Stimulated activated CD4-positive, alpha-beta T cell treated with anti-CD3 and anti-CD28 coated beads, Interleukin-4, amount 100 ng/mL, for 48 hours (primary cell): ENCODE data around the gene RABGAP1.
A peak's percentile ranks its signal among the peaks of the same experiment; 100 is the strongest.

Experiments
- DNase-seq, 2 donors: peaks; one replicate each; pipeline ENCODE4 v3.0.0-alpha.2; 2020; ENCODE audit warnings: low read depth in 2 of 2

RABGAP1 gene

DNA sequence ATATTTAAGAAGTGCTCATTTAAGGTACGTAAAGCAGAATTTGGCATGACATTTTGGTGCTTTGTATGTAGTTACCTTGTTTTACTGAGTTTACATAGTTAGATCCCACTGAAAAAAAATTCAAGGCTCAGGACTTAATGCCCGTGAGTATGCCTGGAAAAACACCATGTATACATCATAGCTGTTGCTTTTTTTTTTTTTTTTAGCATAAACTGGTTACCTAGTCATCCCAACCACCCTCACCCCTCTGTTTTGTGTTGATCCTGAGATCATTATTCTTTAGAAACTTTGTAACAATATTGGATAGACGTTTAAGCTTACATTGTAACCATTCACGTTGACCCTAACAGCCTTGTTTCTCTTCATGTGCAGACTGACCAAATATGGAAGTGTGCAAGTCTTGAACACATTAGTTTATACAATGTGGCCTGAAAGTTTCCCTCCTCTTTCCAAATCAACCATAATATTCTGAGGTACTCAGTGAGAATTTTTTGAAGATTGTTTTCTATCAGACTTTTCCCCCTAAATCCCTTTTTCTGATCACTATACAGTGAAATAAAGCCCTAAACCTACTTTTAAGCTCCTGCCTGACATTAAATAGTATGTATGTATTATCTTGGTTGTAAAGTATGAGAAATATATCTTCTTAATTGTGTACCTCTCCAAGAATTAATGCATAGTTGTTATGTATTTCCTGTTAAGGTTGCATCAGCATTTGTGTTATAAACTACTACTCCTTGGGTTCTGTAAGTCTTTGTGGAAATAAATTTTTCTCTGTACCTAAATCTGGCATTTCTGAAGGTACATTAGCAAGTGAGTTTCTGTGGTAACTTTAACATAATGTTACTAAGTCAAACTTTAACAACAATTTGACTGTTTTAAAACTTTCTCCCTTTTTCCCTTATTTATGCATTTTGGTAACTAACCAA lies 4.4 kb downstream of the RABGAP1 start:
- DNase-seq, result no peak

DNA sequence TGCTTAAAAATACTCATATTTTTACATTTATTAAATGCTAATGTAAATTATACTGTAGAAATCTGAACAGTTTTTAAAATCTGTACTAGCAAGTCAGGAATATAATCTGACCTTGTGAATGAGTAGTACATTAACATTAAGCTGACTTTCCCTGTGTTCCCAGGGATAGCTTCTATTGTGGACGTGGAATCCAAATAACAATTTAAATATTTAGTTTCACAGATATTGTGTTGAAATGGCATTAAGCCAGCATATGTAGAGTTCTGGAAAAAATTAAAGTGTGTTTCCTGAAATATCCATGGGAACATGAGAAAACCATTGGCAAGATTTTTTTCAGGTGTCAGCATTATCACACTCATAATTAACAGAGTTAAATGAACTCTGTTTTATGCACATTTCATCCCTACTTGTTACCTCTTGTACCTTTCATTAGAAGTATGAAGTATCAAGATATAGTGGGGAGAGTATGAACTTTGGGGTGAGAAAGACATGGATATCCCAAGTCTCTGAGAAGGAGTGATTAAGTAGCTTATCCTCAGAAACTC lies 5.7 kb downstream of the RABGAP1 start:
- no peak for DNase-seq

GRCh38 chr9:122948313-122948712 lies 7.5 kb downstream of the RABGAP1 start:
- DNase-seq, result no peak

GRCh38 chr9:122949696-122950095 lies 8.9 kb downstream of the RABGAP1 start:
- DNase-seq, result no peak

DNA sequence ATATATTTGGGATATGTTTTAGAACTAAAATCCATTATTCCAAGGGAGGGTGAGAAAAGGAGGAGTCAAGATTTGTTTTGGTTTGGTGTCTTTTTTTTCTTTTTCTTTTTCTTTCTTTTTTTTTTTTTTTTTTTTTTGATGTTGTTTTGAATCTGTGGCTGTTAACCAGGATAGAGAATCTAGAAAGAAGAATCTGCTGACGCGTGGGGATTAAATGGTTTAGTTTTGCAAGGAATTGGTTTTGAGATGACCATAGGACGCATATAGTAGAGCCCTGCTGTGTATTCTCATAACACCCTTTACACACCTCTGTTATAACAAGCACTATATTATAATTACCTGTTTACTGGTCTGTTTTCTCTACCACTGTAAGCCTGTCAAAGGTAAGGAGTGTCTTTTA lies 9.4 kb downstream of the RABGAP1 start:
- DNase-seq, result no peak

DNA sequence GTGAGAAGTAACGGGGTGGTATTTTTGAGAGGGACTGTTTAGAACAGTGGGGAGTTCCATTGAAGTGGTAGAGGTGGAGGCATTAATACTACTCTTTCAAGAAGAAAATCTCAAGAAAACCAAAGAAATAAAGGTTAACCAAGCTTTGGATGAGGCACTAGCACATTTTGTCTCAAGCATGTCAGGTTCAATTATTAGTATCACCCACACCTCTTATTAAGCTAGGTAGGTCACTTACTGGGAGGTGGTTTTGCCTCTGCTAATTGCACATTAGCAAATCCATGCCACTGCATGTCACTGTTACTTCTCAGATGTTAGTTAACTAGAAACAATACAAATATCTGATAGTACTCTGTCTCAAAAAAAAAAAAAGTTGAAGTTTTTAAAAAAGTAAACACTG lies 10.2 kb downstream of the RABGAP1 start:
- no peak for DNase-seq

- no peak for DNase-seq
These were observed 13.5 kb downstream of the RABGAP1 start for GRCh38 chr9:122954253-122954691.

- DNase-seq, result no peak
These were observed 15.1 kb downstream of the RABGAP1 start for GRCh38 chr9:122955961-122956360.

- no peak for DNase-seq
These were observed 20.3 kb downstream of the RABGAP1 start for GRCh38 chr9:122961139-122961538.

DNA sequence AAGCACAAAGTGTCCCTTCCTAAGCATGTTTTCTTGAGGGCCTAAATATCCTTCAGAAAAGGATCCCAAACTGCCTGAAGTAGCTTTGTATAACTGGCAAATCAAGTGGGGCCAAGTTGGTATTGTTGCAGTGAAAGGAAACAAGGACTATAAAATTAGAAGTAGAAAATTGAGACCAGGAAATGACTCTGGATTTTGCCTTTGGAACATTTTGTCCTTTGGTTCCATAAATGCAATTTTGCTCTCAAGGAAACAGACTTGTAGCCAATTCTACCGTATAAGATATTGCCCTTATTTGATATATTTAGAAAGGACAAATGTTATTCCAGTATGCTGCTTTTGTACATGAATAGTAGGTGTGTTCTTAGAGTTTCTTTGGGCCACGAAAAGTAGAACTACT lies 34.4 kb downstream of the RABGAP1 start:
- DNase-seq, result no peak

DNA sequence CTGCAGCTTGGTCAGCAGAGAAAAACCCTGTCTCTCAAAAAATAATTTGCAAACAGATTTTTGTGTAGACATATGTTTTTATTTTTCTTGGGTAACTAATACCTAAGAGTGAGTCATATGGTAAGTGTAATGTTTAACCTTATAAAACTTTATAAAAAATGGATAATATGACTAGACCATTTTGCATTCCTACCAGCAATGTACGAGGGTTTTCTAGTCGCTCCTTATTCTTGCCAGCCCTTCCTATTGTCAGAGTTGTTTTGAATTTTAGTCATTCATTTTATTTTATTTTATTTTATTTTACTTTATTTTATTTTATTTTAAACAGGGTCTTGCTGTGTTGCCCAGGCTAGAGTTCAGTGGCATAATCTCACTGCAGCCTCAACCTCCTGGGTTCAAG lies 37.8 kb downstream of the RABGAP1 start:
- no peak for DNase-seq

DNA sequence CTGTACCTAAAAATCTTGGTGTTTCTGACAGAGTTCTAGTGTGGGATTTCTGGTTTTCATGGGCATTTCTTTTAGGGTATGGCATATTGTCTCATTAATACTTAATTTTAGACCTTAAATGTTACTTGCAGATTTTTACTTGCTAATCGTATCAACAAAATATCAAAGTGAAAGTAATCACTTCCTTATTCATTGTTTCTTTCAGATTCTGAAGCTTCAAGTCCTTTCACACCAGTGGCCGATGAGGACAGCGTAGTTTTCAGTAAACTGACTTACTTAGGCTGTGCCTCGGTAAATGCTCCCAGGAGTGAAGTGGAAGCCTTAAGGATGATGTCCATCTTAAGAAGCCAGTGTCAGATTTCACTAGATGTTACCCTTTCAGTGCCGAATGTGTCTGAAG lies 45.2 kb downstream of the RABGAP1 start:
- DNase-seq, result no peak

- no peak for DNase-seq
These were observed 47.3 kb downstream of the RABGAP1 start for GRCh38 chr9:122988141-122988540.

- DNase-seq, result no peak
These were observed 48.3 kb downstream of the RABGAP1 start for GRCh38 chr9:122988920-122989621.

DNA sequence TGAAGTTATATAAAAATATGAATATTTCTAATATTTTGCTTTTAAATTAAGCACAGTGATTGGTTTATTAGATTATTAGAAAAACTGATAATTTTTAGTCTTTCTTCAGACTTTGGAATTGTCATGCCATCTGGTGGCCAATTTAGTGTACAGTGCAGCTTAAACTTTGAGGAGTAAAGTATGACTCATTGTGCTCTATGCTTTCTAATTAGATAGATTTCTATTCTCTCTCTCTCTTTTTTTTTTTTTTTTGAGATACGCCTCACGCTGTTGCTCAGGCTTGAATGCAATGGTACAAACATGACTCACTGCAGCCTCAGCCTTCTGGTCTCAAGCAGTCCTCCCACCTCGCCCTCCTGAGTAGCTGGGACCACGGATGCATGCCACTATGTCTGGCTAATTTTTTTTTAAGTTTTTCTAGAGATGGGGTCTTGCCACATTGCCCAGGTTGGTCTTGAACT lies 50.6 kb downstream of the RABGAP1 start:
- peak; percentile 11 to 12 for DNase-seq

- no peak for DNase-seq
These were observed 55.8 kb downstream of the RABGAP1 start for GRCh38 chr9:122996586-122996985.

DNA sequence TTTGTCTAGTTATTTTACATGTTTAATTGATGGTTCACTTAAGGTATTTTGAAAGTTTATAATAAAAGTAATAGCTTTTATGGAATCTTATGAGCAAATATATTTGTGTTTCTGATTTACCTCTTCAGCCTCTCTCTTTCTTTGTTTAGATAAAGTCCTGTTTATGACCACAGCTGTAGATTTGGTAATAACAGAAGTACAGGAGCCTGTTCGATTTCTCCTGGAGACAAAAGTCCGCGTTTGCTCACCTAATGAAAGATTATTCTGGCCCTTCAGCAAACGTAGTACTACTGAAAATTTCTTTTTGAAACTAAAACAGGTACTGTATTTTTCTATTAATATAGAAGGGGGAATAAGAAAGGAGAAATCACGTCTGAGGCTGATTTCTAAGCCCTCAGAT lies 57.6 kb downstream of the RABGAP1 start:
- no peak for DNase-seq

DNA sequence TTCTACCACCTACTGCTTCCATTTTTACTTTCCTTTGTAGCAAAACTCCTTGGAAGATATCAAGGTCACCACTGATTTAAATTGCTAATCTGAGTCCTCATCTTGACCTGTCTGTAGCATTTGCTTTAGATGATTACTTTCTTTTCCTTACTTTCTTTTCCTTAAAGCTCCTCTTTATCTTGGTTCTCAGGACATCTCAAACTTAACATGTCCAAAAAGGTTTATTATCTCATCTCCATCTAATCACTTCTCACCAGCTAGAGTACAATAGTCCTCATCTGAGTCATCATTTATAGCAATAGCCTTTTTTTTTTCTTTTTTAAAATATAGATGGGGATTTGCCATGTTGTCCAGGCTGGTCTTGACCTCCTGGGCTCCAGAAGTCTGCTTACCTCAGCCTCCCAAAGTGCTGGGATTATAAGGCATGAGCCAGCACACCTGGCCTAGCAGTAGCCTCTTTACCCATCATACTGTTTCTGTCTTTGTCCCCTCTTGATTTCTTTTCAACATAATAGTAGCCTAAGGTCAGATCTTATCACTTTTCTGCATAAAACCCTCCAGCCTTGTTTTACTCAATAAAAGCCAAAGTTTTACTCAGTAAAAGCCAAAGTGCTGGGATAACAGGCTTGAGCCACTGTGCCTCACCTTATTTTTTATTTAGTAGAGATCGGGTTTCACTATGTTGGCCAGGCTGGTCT lies 59.7 kb downstream of the RABGAP1 start:
- no peak for DNase-seq

- DNase-seq, result no peak
These were observed 61.9 kb downstream of the RABGAP1 start for GRCh38 chr9:123002754-123003153.

- no peak for DNase-seq
These were observed 62.6 kb downstream of the RABGAP1 start for GRCh38 chr9:123003466-123003865.

DNA sequence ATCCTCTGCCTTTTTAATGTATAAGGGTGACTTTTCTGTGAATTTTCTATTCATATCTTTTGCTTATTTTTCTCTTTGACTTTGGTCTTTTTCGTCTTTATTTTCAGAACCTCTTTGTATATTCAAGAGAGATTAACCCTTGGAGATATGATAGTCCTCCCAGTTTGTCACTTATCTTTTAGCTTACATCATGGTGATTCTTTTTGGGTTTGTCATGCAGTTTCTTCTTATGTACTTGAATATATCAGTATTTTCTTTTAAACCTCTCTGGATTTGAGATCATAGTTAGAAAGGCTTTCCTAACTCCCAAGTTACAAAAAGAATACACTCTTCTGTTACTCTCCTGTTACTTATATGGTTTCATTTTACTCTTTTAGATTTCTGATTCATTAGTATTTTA lies 65.1 kb downstream of the RABGAP1 start:
- no peak for DNase-seq

- no peak for DNase-seq
These were observed 66.4 kb downstream of the RABGAP1 start for GRCh38 chr9:123007269-123007668.
